DND-41 (cell line): Measurements from ENCODE around the gene BTNL9.

Experiments
- ATAC-seq: fragments of 200-7000 bp; cut with Tn5 transposase; 3 replicates; pipeline ENCODE4 v1.9.1; 2021; ENCODE audit warnings: low read depth; ENCODE audit not compliant: insufficient read depth
- DNase-seq: peaks from one replicate; pipeline ENCODE4 v3.0.0-alpha.2; 2020
- H2AFZ ChIP-seq: 2 replicates; pipeline ENCODE4 v1.6.0; 2012; ENCODE audit warnings: low read depth, low read length
- H3K27ac ChIP-seq: 2 replicates; pipeline ENCODE4 v1.5.1; 2012; ENCODE audit warnings: low read length, inconsistent platforms
- H3K27me3 ChIP-seq: fragments of 200-600 bp; sonication (generic); 2 replicates; pipeline ENCODE4 v1.6.0; 2012; ENCODE audit warnings: low read length, mild to moderate bottlenecking, inconsistent platforms; ENCODE audit not compliant: insufficient read depth, poor library complexity
- H3K36me3 ChIP-seq: 2 replicates; pipeline ENCODE4 v1.5.1; 2012; ENCODE audit warnings: low read length, inconsistent platforms; ENCODE audit not compliant: insufficient read depth
- H3K4me1 ChIP-seq: 2 replicates; pipeline ENCODE4 v1.5.1; 2012; ENCODE audit warnings: mild to moderate bottlenecking, low read length; ENCODE audit not compliant: insufficient read depth
- H3K4me2 ChIP-seq: 2 replicates; pipeline ENCODE4 v1.6.0; 2012; ENCODE audit warnings: mild to moderate bottlenecking, moderate library complexity, low read length, inconsistent platforms; ENCODE audit not compliant: insufficient read depth
- H3K4me3 ChIP-seq, 2 experiments: fragments of 200-600 bp in 1 of 2; shearing (Covaris generic) in 1 of 2; 2 replicates each; pipeline ENCODE4 v1.5.1; 2012 to 2016; ENCODE audit warnings: inconsistent platforms in 2 of 2, low read length in 2 of 2, mild to moderate bottlenecking in 2 of 2, low read depth in 1 of 2, moderate library complexity in 1 of 2
- H3K79me2 ChIP-seq: 2 replicates; pipeline ENCODE4 v1.6.0; 2012; ENCODE audit warnings: low read length, inconsistent platforms; ENCODE audit not compliant: insufficient read depth
- H3K9ac ChIP-seq: 2 replicates; pipeline ENCODE4 v1.6.0; 2012; ENCODE audit warnings: low read depth, mild to moderate bottlenecking, inconsistent platforms, low read length, moderate library complexity
- H3K9me3 ChIP-seq: 2 replicates; pipeline ENCODE4 v1.5.1; 2012; ENCODE audit warnings: low read length, moderate library complexity, mild to moderate bottlenecking, inconsistent platforms; ENCODE audit not compliant: insufficient read depth, severe bottlenecking
- H4K20me1 ChIP-seq: 2 replicates; pipeline ENCODE4 v1.6.0; 2012; ENCODE audit warnings: low read length; ENCODE audit not compliant: insufficient read depth
- EZH2 ChIP-seq: IDR thresholded peaks from 3 replicates; pipeline ENCODE4 v1.6.1; 2012; ENCODE audit warnings: borderline replicate concordance, low read depth, mild to moderate bottlenecking, moderate library complexity, low read length, inconsistent platforms; ENCODE audit not compliant: severe bottlenecking
- TF ChIP-seq, protein P1 (sequence below): IDR thresholded peaks from 2 replicates; pipeline ENCODE4 v1.5.1; 2012; ENCODE audit warnings: borderline replicate concordance, low read length, moderate library complexity, mild to moderate bottlenecking; ENCODE audit not compliant: poor library complexity, severe bottlenecking; ENCODE audit errors: extremely low read depth

The BTNL9 gene

DNA sequence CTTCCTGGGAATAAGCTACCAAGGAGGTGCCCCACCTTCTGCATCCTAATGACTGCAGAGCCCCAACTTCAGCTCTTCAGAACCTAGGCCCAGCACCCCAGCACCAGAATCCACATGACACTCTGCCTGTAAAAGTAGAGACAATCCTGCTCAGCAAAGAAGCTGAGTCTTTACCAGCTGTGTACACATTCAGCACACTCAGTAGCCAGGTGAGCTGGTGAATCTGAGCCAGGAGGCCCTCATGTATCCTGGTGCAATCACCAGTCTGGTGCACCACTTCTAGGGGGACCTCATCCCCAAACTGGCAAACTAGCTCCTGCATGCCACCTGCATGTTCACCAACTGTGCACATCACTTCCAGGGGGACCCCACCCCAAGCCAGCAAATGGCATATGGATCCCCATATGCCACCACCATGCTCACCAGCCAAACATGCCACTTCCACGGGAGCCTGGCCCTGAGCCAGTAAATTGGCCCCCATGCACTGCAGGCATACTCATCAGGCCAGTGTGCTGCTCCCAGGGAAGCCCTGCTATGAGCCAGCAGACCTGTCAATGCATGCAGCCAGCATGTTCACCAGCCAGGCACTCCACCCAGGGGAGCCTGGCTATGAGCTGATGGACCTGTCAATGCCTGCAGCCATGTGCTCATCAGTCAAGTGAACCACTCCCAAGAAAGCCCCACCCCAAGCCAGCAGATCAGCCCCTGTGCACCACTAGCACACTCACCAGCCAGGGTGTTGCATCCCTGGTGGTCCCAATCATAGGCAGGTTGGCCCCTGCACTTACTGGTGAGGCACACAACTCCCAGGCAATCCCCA lies 15.6 kb upstream of the BTNL9 start:
- Histone ChIP-seq H2AFZ (no peak overlapping the region), H3K9me3 (peaks cover 9% of the 10 kb centered on the region), H3K27me3 (no peaks in the 10 kb centered on the region), H4K20me1 (no peaks in the 10 kb centered on the region), H3K36me3 (no peaks in the 10 kb centered on the region), H3K4me2 (no peak overlapping the region), H3K79me2 (no peaks in the 10 kb centered on the region), H3K4me3 (no peak overlapping the region), H3K9ac (no peak overlapping the region), H3K27ac (no peak overlapping the region), H3K4me1 (no peaks in the 10 kb centered on the region)
- DNase-seq (no peak), ATAC-seq (no peak)
- TF ChIP-seq, protein P1, sequence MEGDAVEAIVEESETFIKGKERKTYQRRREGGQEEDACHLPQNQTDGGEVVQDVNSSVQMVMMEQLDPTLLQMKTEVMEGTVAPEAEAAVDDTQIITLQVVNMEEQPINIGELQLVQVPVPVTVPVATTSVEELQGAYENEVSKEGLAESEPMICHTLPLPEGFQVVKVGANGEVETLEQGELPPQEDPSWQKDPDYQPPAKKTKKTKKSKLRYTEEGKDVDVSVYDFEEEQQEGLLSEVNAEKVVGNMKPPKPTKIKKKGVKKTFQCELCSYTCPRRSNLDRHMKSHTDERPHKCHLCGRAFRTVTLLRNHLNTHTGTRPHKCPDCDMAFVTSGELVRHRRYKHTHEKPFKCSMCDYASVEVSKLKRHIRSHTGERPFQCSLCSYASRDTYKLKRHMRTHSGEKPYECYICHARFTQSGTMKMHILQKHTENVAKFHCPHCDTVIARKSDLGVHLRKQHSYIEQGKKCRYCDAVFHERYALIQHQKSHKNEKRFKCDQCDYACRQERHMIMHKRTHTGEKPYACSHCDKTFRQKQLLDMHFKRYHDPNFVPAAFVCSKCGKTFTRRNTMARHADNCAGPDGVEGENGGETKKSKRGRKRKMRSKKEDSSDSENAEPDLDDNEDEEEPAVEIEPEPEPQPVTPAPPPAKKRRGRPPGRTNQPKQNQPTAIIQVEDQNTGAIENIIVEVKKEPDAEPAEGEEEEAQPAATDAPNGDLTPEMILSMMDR = no peak
- TF ChIP-seq EZH2 = no peak

DNA sequence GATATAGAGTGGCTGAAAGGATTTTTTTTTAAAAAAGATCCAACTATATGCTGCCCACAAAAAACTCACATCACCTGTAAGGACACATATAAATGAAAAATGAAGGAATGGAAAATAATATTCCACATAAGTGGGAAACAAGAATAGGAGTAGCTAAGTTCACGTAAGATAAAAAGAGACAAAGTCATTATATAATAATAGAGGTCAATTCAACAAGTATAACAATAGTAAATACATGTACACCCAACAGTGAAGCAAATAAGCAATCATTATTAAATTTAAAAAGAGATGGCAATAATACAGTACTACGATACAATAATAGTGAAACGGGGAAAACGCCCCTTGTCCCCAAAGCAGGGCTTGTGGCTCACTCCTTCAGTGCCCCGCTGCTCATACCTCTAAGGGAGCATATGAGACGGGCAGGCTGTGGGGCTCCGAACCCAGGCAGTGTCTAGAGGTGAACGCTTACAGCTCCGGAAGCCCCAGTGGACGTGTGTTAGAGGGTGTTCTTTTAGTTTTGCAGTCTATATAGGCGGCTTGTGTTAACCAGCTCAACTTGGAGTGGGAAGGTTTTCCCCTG lies 12.5 kb upstream of the BTNL9 start:
- Histone ChIP-seq H3K9ac (no peak overlapping the region), H3K27ac (no peak overlapping the region)

DNA sequence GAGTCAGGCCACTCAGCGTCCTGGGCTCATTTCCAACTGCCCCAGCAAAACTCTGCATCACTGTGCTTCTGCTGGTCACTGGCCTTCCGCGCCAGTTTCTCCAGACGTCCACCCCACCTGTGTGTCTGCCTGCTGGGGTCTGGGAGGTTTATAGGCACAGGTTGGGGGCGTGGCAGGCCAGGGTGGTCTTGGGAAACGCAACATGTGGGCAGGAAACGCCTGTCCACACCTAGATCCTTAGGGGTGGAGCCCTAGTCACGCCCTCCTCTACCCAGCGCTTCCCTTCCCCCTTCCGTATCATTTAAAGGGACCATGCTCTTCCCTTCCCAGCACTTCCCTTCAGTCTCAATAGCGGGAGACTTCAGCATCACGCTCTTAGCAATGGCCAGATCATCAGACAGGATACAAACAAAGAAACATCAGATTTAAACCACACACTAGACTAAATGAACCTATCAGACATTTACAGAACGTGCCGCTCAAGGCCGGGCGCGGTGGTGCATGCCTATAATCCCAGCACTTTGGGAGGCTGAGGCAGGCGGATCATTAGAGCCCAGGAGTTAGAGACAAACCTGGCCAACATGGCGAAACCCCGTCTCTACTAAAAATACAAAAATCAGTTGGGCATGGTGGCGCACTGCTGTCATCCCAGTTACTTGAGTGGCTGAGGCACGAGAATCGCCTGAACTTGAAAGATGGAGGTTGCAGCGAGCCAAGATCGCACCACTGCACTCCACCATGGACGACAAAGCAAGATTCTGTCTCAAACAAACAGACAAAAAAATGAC lies 11.8 kb upstream of the BTNL9 start:
- no peaks in the 10 kb centered on the region for H3K9me3 ChIP-seq
- no peaks in the 10 kb centered on the region for H4K20me1 ChIP-seq
- H3K36me3 ChIP-seq = no peaks in the 10 kb centered on the region
- H3K79me2 ChIP-seq = no peaks in the 10 kb centered on the region
- ATAC-seq (no peak), DNase-seq (no peak)
- no peak overlapping the region for H3K4me2 ChIP-seq
- H3K27me3 ChIP-seq = no peaks in the 10 kb centered on the region
- TF ChIP-seq, protein P1 = no peak
- no peak for TF ChIP-seq EZH2
- no peak overlapping the region for H3K9ac ChIP-seq
- H3K4me3 ChIP-seq = no peak overlapping the region
- H3K27ac ChIP-seq = no peak overlapping the region
- H3K4me1 ChIP-seq = no peaks in the 10 kb centered on the region
- H2AFZ ChIP-seq = no peak overlapping the region

More for the DNA sequence above, 12.5 kb upstream of the BTNL9 start:
- Histone ChIP-seq H3K9me3 (no peaks in the 10 kb centered on the region), H3K4me1 (no peaks in the 10 kb centered on the region), H3K4me3 (no peak overlapping the region), H2AFZ (no peak overlapping the region), H3K79me2 (no peaks in the 10 kb centered on the region), H3K36me3 (no peaks in the 10 kb centered on the region), H3K4me2 (no peak overlapping the region), H4K20me1 (no peaks in the 10 kb centered on the region), H3K27me3 (no peaks in the 10 kb centered on the region)
- ATAC-seq (no peak), DNase-seq (no peak)
- TF ChIP-seq EZH2 = no peak
- TF ChIP-seq, protein P1 = no peak
